HG02610 (cell line): ENCODE results near the gene CEP85.
"Not testable (repeated sequence)": the region's sequence is repeated elsewhere in the genome, so short reads cannot be mapped to it uniquely, and the experiment has no call there.

ENCODE experiments used
- ATAC-seq: cut with Tn5 transposase; IDR thresholded peaks from one replicate; pipeline ENCODE4 v1.9.1; 2021; ENCODE audit warnings: mild to moderate bottlenecking, moderate library complexity; ENCODE audit not compliant: unreplicated experiment

Gene CEP85

GRCh38 chr1:26288311-26288941 is 54.4 kb downstream of the CEP85 start:
- ATAC-seq = no peak

DNA sequence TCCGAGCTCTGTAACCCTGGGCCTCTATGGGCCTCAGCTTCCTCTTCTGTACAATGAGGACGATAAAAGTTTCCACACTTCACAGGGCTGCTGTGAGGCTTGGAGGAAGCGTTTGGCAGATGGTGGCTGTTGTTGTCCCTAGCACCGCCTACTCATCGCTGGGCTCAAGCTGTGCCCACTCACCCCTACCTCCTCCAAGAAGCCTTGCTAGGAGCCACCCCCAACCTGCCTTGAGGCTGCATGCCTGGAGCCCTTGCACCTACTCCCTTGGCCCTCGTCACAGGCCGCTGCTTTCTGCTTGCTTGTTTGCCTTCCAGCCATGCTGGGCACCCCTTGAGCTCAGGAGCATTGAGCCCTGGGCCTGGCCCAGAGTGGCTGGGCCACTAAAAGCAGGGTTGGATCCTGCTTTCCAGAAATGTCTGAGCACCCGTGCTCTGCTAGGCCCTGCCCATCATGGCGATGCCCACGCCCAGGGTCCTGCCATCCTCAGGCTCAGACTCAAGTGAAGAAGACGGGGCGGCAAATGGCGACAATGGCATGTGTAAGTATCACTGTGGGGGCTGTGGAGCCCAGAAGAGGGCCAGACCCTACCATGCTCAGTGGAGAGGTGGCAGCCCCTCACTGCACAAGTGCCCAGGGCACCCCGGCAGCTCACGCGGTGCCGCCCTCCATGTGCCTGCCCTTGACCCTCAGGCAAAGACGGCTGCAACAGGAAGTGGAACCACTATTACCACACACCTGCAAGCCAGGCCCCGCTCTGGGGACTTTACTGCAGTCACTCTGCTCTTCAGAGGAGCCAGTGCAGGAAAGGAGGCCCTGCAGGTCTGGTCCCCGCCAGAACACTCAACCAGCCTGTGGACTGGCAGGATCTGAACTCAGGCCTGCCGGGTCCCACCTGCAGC is 55.4 kb downstream of the CEP85 start:
- ATAC-seq = no peak

DNA sequence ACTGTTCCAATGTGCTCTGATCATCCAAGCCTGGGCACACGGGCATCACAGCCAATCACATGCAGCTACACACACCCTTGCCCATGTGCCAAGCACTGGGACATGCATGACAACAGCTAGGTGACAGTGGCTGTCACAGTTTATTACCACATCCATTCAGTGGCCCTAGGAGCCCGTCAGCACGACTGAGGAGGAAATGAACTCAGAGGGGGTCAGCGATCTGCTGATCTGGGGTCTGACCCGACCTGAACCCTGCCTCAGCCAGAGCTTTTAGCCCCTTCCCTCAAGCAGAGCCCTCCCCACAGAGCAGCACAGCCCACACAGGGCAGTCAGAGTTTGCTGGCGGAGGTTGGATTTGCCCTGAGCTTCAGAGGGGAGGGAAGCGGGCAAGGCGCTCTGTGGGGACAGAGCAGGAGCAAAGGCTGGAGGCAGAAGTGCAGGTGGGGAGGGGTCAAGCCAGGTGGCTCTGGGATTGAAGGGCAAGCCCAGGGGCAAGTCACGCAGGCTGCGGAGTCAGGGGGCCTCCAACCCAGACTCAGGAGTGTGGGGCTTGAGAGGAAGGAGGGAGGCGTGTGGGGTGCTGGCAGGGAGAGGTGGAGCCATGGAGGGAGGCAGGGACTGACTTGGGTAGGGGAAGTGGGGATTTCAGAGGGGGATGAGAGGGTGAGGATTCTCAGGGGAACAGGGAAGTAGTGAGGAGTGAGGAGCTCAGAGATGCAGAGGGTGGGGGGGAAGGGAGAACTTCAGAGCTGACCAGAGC is 56.3 kb downstream of the CEP85 start:
- ATAC-seq = no peak

GRCh38 chr1:26290882-26291261 is 56.9 kb downstream of the CEP85 start:
- ATAC-seq = no peak

DNA sequence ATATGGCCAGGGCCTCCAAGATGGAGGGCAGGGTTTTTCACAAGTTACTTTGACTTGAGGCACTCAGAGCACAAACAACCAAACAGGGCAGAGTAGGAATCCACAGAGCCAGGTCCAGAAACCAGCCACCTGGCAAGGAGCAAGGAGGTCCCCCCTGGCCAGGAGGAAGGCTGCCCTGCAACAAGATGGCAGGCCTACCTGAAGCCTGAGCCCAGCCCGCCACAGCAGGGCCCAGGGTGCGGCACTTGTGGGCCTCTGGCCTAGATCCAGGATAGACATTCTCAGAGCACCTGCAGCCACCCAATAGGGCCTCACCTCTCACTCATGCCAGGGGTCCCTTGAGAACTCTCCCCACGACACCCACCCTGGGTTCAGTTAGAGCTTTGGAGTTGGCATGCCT is 57.4 kb downstream of the CEP85 start:
- ATAC-seq = no peak

DNA sequence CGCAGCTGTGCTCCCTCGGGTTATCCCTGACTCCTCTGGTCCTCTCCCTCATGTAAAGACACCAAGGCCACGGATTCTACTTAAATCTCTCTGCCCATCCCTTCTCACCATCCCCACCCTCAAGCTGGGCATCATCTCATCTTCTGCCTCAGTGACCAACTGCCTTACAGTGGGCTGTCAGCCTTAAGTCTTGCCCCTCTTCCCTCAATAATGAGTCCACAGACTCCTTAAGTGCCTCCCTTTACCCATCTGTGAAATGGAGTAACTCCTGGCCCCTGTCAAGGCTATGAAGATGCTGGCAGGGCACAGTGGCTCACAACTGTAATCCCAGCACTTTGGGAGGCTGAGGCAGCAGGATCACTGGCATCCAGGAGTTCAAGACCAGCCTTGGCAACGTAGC is 57.9 kb downstream of the CEP85 start:
- ATAC-seq = no peak

- ATAC-seq = not testable (repeated sequence)
Measured at GRCh38 chr1:26292735-26293134, 58.7 kb downstream of the CEP85 start.

DNA sequence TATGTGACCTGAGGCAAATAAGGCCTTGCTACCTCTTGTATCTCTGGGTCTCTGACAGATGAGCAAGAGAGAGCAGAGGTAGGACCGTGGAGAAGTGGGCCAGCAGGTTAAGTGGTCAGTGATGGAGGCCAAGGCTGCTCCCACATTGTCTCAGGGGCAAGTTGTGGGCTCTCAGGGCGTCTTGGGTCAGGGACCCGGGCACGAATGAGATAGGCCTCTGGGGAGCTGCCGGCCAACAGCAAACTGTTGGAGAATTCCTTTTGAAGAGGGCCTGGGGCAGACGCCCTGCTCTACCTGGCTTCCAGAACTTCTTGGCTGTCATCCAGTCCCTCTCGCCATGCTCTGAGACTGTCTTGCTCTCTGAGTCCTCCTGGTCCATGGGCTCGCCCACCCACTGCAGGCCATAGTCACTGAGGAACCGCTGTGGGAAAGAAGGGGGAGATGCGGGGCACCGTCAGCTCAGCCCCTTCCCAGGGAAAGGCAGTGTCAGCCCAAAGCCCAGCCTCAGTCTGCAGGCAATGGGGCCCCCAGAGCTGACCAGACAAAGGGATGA is 60.0 kb downstream of the CEP85 start:
- ATAC-seq = no peak

GRCh38 chr1:26295194-26296138 is 61.5 kb downstream of the CEP85 start:
- ATAC-seq = no peak

GRCh38 chr1:26296340-26297056 is 62.5 kb downstream of the CEP85 start:
- ATAC-seq = no peak

GRCh38 chr1:26297057-26297790 is 63.2 kb downstream of the CEP85 start:
- ATAC-seq = no peak

- no peak for ATAC-seq
Measured at GRCh38 chr1:26297791-26298124, 63.8 kb downstream of the CEP85 start.

GRCh38 chr1:26300578-26301275 is 66.7 kb downstream of the CEP85 start:
- no peak for ATAC-seq

- no peak for ATAC-seq
Measured at GRCh38 chr1:26302733-26303405, 68.9 kb downstream of the CEP85 start.

GRCh38 chr1:26305667-26306289 is 71.8 kb downstream of the CEP85 start:
- peak; percentile 2 for ATAC-seq

GRCh38 chr1:26306290-26307229 is 72.6 kb downstream of the CEP85 start, which contains the start of gene UBXN11:
TSS of gene UBXN11 (minus strand) at chr1:26306636. CDS start at chr1:26302883, 3,753 bp downstream.
- ATAC-seq = peak; percentile 99
